ENCODE measurements around the gene FAM13A. TPM values are rescaled to one million over a fixed set of nuclear protein-coding genes. Genes with fewer than 3 reads are reported as not detected.

Gene FAM13A
- total RNA-seq, 1 donor from 2014 or later: 29.5 TPM

DNA sequence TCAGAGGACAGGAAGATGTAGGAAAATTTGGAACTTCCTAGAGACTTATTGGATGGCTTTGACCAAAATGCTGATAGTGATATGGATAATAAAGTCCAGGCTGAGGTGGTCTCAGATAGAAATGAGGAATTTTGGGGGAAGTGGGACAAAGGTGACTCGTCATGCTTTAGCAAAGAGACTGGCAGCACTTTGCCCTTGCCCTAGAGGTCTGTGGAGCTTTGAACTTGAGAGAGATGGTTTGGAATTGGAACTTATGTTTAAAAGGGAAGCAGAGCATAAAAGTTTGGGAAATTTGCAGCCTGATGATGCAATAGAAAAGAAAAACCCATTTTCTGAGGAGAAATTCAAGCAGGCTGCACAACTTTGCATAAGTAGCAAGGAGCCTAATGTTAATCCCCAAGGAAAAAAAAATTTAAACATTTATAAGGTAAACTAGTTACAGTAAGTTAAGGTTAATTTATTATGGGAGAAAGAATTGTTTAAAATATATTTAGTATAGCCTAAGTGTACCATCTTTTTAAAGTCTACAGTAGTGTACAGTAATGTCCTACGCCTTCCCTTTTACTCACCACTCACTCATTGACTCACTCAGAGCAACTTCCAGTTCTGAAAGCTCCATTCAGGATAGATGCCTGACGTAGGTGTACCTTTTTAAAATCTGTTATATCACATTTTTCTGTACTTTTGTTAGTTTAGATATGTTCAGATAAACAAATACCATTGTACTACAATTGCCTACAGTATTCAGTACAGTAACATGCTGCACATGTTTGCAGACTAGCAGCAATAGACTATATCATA lies 101.2 kb downstream of the FAM13A start:
- Mint-ChIP-seq H3K27ac (no peak overlapping the region), H3K4me3 (ENCODE audit: low read depth) (no peak overlapping the region), H3K9me3 (ENCODE audit: low read depth) (peaks cover 3% of the 10 kb centered on the region), H3K36me3 (ENCODE audit: insufficient read depth) (peaks cover 12% of the 10 kb centered on the region), H3K4me1 (ENCODE audit: low read depth) (no peaks in the 10 kb centered on the region), H3K27me3 (no peaks in the 10 kb centered on the region)
- TF ChIP-seq, protein P1, sequence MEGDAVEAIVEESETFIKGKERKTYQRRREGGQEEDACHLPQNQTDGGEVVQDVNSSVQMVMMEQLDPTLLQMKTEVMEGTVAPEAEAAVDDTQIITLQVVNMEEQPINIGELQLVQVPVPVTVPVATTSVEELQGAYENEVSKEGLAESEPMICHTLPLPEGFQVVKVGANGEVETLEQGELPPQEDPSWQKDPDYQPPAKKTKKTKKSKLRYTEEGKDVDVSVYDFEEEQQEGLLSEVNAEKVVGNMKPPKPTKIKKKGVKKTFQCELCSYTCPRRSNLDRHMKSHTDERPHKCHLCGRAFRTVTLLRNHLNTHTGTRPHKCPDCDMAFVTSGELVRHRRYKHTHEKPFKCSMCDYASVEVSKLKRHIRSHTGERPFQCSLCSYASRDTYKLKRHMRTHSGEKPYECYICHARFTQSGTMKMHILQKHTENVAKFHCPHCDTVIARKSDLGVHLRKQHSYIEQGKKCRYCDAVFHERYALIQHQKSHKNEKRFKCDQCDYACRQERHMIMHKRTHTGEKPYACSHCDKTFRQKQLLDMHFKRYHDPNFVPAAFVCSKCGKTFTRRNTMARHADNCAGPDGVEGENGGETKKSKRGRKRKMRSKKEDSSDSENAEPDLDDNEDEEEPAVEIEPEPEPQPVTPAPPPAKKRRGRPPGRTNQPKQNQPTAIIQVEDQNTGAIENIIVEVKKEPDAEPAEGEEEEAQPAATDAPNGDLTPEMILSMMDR (IDR thresholded peaks at IDR 0.05; ENCODE audit: unreplicated experiment): no peak
- DNase-seq (ENCODE audit: low spot score, unreplicated experiment): no peak

DNA sequence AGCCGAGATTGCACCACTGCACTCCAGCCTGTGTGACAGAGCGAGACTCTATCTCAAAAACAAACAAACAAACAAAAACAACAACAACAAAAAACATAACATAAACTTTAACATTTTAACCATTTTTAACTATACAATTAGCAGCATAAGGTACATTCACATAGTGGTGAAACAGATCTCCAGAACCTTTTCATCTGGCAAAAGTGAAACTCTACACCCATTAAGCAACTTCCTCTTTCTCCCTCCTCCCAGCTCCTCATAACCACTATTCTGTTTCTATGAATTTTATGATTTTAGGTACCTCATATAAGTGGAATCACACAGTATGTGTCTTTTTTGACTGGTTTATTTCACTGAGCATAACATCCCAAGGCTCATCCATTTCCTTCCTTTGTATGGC lies 103.6 kb downstream of the FAM13A start:
- TF ChIP-seq, protein P1 (IDR thresholded peaks at IDR 0.05; ENCODE audit: unreplicated experiment): no peak
- Mint-ChIP-seq H3K9me3 (ENCODE audit: low read depth) (no peaks in the 10 kb centered on the region), H3K27ac (no peak overlapping the region), H3K36me3 (ENCODE audit: insufficient read depth) (peaks cover 8% of the 10 kb centered on the region), H3K4me3 (ENCODE audit: low read depth) (no peak overlapping the region), H3K4me1 (ENCODE audit: low read depth) (no peaks in the 10 kb centered on the region), H3K27me3 (no peaks in the 10 kb centered on the region)
- DNase-seq (ENCODE audit: low spot score, unreplicated experiment): no peak

DNA sequence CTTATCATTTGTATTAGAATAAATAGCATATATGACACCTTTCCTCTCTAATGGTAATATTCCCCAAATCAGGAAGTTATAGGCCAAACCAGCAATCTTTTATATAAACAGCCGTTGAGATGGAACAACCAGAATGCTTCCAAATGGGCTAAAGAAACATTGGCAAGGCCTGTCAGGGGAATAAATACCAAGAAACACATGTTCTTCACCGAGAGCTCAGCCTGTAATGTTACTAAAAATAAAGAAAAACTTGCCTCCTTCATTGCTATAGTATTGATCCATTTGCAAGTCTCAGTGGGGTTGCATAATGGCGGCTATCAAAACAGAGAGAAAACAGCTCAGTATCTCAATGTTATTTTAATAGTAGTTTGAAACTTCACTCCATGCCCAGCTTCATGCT lies 104.9 kb downstream of the FAM13A start:
- TF ChIP-seq, protein P1 (IDR thresholded peaks at IDR 0.05; ENCODE audit: unreplicated experiment): no peak
- Mint-ChIP-seq H3K4me1 (ENCODE audit: low read depth) (no peaks in the 10 kb centered on the region), H3K27ac (no peak overlapping the region), H3K27me3 (no peaks in the 10 kb centered on the region), H3K4me3 (ENCODE audit: low read depth) (no peak overlapping the region), H3K36me3 (ENCODE audit: insufficient read depth) (peaks cover 6% of the 10 kb centered on the region), H3K9me3 (ENCODE audit: low read depth) (no peaks in the 10 kb centered on the region)
- no peak for DNase-seq (ENCODE audit: low spot score, unreplicated experiment)

DNA sequence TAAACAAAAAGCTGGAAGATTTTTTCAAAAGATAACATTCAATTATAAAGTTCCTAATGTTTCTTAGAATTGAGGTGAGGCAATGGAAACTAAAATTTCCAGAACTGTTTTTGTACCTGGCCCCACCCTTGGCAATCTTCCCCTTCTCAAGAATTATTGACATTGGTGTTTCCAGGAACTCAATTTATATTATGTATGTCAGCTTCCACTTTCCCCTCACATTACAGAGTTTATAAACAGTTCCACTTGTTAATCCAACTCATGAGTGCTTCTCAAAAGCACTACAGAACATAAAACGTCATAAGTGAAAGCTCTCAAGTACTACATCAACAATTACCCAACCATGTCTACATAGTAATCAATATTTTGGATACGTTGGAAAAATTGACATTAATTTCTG lies 107.4 kb downstream of the FAM13A start:
- no peak overlapping the region for H3K27ac Mint-ChIP-seq
- TF ChIP-seq, protein P1 (IDR thresholded peaks at IDR 0.05; ENCODE audit: unreplicated experiment): no peak
- peaks cover 3% of the 10 kb centered on the region for H3K36me3 Mint-ChIP-seq (ENCODE audit: insufficient read depth)
- no peaks in the 10 kb centered on the region for H3K4me1 Mint-ChIP-seq (ENCODE audit: low read depth)
- no peaks in the 10 kb centered on the region for H3K9me3 Mint-ChIP-seq (ENCODE audit: low read depth)
- H3K27me3 Mint-ChIP-seq: no peaks in the 10 kb centered on the region
- no peak for DNase-seq (ENCODE audit: low spot score, unreplicated experiment)
- no peak overlapping the region for H3K4me3 Mint-ChIP-seq (ENCODE audit: low read depth)

DNA sequence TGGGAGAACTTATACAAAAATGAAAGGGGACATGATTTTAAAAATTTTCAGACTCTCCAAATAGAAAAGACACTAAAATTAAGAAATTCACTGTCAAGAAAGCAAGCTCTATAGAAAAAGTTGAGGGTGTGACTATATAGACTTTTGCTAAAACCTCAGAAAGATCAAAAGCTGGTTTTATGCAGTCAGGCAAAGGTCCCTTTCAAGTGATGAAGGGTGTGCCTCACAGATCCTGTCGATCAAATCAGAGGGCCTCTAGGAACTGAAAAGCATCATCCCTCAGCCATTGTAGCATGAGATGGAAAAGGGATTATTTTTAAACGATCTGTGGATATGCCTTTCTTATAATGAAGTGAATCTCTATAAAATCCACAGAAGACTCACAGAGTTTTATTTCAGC lies 116.5 kb downstream of the FAM13A start:
- no peak overlapping the region for H3K27ac Mint-ChIP-seq

More for the DNA sequence above, 116.5 kb downstream of the FAM13A start:
- no peaks in the 10 kb centered on the region for H3K27me3 Mint-ChIP-seq
- H3K4me1 Mint-ChIP-seq (ENCODE audit: low read depth): no peaks in the 10 kb centered on the region
- H3K36me3 Mint-ChIP-seq (ENCODE audit: insufficient read depth): no peaks in the 10 kb centered on the region
- H3K4me3 Mint-ChIP-seq (ENCODE audit: low read depth): no peak overlapping the region
- TF ChIP-seq, protein P1 (IDR thresholded peaks at IDR 0.05; ENCODE audit: unreplicated experiment): no peak
- no peaks in the 10 kb centered on the region for H3K9me3 Mint-ChIP-seq (ENCODE audit: low read depth)
- no peak for DNase-seq (ENCODE audit: low spot score, unreplicated experiment)
